WTC11 (cell line): Measurements from ENCODE around the gene NXN. TPM values are rescaled to one million over a fixed set of nuclear protein-coding genes. Genes with fewer than 3 reads are reported as not detected.

Experiments
- ATAC-seq: fragments of 200-7000 bp; cut with Tn5 transposase; 2 replicates; pipeline ENCODE4 v1.10.0; 2021; ENCODE audit warnings: mild to moderate bottlenecking, moderate library complexity
- CTCF ChIA-PET: fragments of 300-600 bp; sonication (Branson Sonifier 250); formaldehyde crosslinking; loops from one replicate; lab custom pipeline; 2021; ENCODE audit warnings: antibody characterized with exemption; lab: Charles Lee
- POLR2A ChIA-PET: fragments of 350-600 bp; sonication (Branson Sonifier 250); formaldehyde crosslinking; loops from one replicate; lab custom pipeline; 2021; ENCODE audit warnings: antibody characterized with exemption; lab: Charles Lee
- DNase-seq: peaks from one replicate; pipeline ENCODE4 v3.0.0; 2021; ENCODE audit warnings: low spot score
- H3K27ac Mint-ChIP-seq: 2 replicates; pipeline ENCODE4 v1.8.0; 2021; ENCODE audit warnings: mixed read lengths
- H3K27me3 Mint-ChIP-seq: 2 replicates; pipeline ENCODE4 v1.8.0; 2021; ENCODE audit warnings: low read depth, mild to moderate bottlenecking, moderate library complexity, mixed read lengths
- H3K36me3 Mint-ChIP-seq: 2 replicates; pipeline ENCODE4 v1.8.0; 2021; ENCODE audit warnings: mixed read lengths
- H3K4me1 Mint-ChIP-seq: 2 replicates; pipeline ENCODE4 v1.8.0; 2022; ENCODE audit warnings: mixed read lengths
- H3K4me3 Mint-ChIP-seq: 2 replicates; pipeline ENCODE4 v1.8.0; 2021; ENCODE audit warnings: mild to moderate bottlenecking, moderate library complexity, mixed read lengths
- H3K9me3 Mint-ChIP-seq: 2 replicates; pipeline ENCODE4 v1.8.0; 2021; ENCODE audit warnings: mixed read lengths
- AFF4 ChIP-seq: sonication (generic); formaldehyde crosslinking; IDR thresholded peaks from 2 replicates; pipeline ENCODE4 v1.8.1; 2023; ENCODE audit warnings: mild to moderate bottlenecking, missing genetic modification reagents, borderline replicate concordance
- ATF6 ChIP-seq: sonication (generic); formaldehyde crosslinking; IDR thresholded peaks from 2 replicates; pipeline ENCODE4 v1.8.1; 2023; ENCODE audit warnings: mild to moderate bottlenecking, missing genetic modification reagents
- GABPB1 ChIP-seq: sonication (generic); formaldehyde crosslinking; IDR thresholded peaks from 2 replicates; pipeline ENCODE4 v1.8.1; 2023; ENCODE audit warnings: mild to moderate bottlenecking, missing genetic modification reagents
- HMGA2 ChIP-seq: fragments of 250-450 bp; sonication (Bioruptor Pico); IDR thresholded peaks from 2 replicates; pipeline ENCODE4 v1.4.0; 2021; ENCODE audit warnings: mild to moderate bottlenecking, moderate library complexity
- IRF1 ChIP-seq: sonication (generic); formaldehyde crosslinking; IDR thresholded peaks from 2 replicates; pipeline ENCODE4 v1.8.0; 2023; ENCODE audit warnings: missing genetic modification reagents
- ZNF423 ChIP-seq: fragments of 250-450 bp; sonication (Bioruptor Pico); IDR thresholded peaks from 2 replicates; pipeline ENCODE4 v2.1.2; 2022; ENCODE audit warnings: mild to moderate bottlenecking, moderate library complexity
- total RNA-seq: library from RNA; stranded (reverse); gene quantifications from 3 replicates; pipeline ENCODE4 v1.2.3, GENCODE V29; 2021
- TF ChIP-seq, protein P1 (sequence below): fragments of 200-600 bp; IDR thresholded peaks from 2 replicates; pipeline ENCODE4 v1.8.0; 2022; ENCODE audit warnings: antibody characterized with exemption
- TF ChIP-seq, protein P2 (sequence below): fragments of 250-450 bp; sonication (Bioruptor Pico); conservative IDR thresholded peaks from 2 replicates; pipeline ENCODE4 v1.9.0; 2021; ENCODE audit warnings: mild to moderate bottlenecking
- TF ChIP-seq, protein P3 (sequence below): fragments of 250-450 bp; sonication (Bioruptor Pico); IDR thresholded peaks from 2 replicates; pipeline ENCODE4 v1.9.0; 2021; ENCODE audit warnings: mild to moderate bottlenecking
- TF ChIP-seq, protein P4 (sequence below): fragments of 250-450 bp; sonication (Bioruptor Pico); IDR thresholded peaks from 2 replicates; pipeline ENCODE4 v1.9.0; 2021; ENCODE audit warnings: mild to moderate bottlenecking, borderline replicate concordance

NXN gene
- total RNA-seq, 1 experiment from 2014 or later: 96.8 TPM

DNA sequence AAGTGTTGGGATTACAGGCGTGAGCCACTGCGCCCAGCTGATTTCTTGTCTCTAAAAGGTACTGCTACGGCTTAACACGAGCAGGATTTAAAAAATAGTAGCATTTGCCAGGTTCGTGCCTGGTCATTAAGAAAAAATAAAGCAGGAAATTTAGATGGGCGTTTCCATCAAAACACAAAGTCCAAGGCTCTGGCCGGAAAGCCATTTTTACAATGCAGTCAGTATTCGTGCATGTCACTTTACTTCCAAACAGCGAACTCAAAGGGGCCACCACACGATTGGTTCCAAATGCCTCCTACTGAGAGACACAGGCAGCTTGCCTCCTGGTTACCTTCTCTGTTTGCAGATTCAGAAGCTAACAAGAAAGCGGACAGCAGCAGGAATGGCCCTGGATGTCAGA, 131.2 kb downstream of the NXN start:
- Mint-ChIP-seq H3K27ac (peak overlapping the region; percentile 60), H3K36me3 (no peaks in the 10 kb centered on the region), H3K27me3 (no peaks in the 10 kb centered on the region), H3K9me3 (no peaks in the 10 kb centered on the region), H3K4me3 (no peak overlapping the region), H3K4me1 (peaks cover 64% of the 10 kb centered on the region)
- ChIA-PET POLR2A (no interaction called here), CTCF (interaction anchor here (0.8 kb wide), 1 partner anchor 148 kb away, joined by 3 read pairs; the partner anchor contains the start of gene TIMM22)
- ATAC-seq: no peak
- TF ChIP-seq, protein P1, sequence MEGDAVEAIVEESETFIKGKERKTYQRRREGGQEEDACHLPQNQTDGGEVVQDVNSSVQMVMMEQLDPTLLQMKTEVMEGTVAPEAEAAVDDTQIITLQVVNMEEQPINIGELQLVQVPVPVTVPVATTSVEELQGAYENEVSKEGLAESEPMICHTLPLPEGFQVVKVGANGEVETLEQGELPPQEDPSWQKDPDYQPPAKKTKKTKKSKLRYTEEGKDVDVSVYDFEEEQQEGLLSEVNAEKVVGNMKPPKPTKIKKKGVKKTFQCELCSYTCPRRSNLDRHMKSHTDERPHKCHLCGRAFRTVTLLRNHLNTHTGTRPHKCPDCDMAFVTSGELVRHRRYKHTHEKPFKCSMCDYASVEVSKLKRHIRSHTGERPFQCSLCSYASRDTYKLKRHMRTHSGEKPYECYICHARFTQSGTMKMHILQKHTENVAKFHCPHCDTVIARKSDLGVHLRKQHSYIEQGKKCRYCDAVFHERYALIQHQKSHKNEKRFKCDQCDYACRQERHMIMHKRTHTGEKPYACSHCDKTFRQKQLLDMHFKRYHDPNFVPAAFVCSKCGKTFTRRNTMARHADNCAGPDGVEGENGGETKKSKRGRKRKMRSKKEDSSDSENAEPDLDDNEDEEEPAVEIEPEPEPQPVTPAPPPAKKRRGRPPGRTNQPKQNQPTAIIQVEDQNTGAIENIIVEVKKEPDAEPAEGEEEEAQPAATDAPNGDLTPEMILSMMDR: no peak
- TF ChIP-seq, protein P2, sequence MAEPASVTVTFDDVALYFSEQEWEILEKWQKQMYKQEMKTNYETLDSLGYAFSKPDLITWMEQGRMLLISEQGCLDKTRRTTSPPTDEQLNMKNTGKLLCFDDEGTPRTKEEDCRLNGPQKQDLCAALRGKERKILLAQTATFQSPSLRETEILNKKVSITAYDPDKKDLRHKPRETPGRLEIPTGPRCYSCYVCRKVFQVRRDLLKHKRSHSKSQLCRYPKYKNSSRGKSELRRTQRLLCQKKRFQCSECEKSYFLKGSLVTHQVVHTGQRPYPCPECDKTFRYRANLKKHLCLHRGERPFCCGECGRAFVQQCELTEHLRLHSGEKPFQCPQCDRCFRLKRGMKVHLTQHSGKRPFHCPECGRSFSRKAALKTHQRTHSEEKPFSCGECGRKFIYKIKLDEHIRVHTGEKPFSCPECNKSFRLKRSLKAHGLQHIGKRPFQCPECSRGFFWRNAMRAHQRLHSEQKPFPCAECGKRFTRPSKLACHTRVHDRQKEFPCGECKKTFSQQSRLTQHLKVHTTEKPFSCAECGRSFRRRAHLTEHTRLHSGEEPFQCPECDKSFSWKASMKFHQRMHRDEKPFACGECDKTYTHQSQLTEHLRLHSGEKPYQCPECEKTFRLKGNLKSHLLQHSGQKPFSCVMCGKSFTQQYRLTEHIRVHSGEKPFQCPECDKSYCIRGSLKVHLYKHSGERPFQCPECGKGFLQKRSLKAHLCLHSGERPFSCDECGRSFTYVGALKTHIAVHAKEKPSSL (CRISPR knock-in tag): no peak
- TF ChIP-seq HMGA2 (CRISPR knock-in tag) (no peak), AFF4 (CRISPR knock-in tag) (no peak), IRF1 (no peak), ATF6 (CRISPR knock-in tag) (no peak), ZNF423 (CRISPR knock-in tag) (no peak), GABPB1 (CRISPR knock-in tag) (no peak)
- TF ChIP-seq, protein P3, sequence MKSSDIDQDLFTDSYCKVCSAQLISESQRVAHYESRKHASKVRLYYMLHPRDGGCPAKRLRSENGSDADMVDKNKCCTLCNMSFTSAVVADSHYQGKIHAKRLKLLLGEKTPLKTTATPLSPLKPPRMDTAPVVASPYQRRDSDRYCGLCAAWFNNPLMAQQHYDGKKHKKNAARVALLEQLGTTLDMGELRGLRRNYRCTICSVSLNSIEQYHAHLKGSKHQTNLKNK (CRISPR knock-in tag): no peak
- TF ChIP-seq, protein P4, sequence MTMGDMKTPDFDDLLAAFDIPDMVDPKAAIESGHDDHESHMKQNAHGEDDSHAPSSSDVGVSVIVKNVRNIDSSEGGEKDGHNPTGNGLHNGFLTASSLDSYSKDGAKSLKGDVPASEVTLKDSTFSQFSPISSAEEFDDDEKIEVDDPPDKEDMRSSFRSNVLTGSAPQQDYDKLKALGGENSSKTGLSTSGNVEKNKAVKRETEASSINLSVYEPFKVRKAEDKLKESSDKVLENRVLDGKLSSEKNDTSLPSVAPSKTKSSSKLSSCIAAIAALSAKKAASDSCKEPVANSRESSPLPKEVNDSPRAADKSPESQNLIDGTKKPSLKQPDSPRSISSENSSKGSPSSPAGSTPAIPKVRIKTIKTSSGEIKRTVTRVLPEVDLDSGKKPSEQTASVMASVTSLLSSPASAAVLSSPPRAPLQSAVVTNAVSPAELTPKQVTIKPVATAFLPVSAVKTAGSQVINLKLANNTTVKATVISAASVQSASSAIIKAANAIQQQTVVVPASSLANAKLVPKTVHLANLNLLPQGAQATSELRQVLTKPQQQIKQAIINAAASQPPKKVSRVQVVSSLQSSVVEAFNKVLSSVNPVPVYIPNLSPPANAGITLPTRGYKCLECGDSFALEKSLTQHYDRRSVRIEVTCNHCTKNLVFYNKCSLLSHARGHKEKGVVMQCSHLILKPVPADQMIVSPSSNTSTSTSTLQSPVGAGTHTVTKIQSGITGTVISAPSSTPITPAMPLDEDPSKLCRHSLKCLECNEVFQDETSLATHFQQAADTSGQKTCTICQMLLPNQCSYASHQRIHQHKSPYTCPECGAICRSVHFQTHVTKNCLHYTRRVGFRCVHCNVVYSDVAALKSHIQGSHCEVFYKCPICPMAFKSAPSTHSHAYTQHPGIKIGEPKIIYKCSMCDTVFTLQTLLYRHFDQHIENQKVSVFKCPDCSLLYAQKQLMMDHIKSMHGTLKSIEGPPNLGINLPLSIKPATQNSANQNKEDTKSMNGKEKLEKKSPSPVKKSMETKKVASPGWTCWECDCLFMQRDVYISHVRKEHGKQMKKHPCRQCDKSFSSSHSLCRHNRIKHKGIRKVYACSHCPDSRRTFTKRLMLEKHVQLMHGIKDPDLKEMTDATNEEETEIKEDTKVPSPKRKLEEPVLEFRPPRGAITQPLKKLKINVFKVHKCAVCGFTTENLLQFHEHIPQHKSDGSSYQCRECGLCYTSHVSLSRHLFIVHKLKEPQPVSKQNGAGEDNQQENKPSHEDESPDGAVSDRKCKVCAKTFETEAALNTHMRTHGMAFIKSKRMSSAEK (CRISPR knock-in tag): no peak
- DNase-seq: no peak
